Esophagus squamous epithelium (tissue), 5 donors: Measurements from ENCODE around the gene FBXO31. TPM values are rescaled to one million over a fixed set of nuclear protein-coding genes. Genes with fewer than 3 reads are reported as not detected.

ENCODE experiments used
- DNase-seq: peaks from one replicate; lab custom pipeline; 2025; lab: John Stamatoyannopoulos, UW
- H3K27ac ChIP-seq, 4 donors: fragments of 200-600 bp; sonication (generic); one replicate each; pipeline ENCODE4 v1.5.1; 2016 to 2019; ENCODE audit warnings: mild to moderate bottlenecking in 1 of 4
- H3K27me3 ChIP-seq, 4 donors: fragments of 200-600 bp; sonication (generic); 1 replicate in 3 of 4; 2 replicates in 1 of 4; pipeline versions ENCODE4 v1.5.1 to v1.6.0; 2017 to 2021; ENCODE audit warnings: antibody characterized with exemption in 1 of 4
- H3K36me3 ChIP-seq, 3 donors: fragments of 200-600 bp; sonication (generic); one replicate each; pipeline ENCODE4 v1.5.1; 2016 to 2019
- H3K4me1 ChIP-seq, 3 donors: fragments of 200-600 bp; sonication (generic); one replicate each; pipeline ENCODE4 v1.5.1; 2017 to 2019
- H3K4me3 ChIP-seq, 4 donors: fragments of 200-600 bp; sonication (generic); 1 replicate in 3 of 4; 2 replicates in 1 of 4; pipeline ENCODE4 v1.5.1; 2016 to 2019; ENCODE audit warnings: mild to moderate bottlenecking in 2 of 4, moderate library complexity in 1 of 4
- H3K9me3 ChIP-seq, 3 donors: fragments of 200-600 bp; sonication (generic); one replicate each; pipeline ENCODE4 v1.5.1; 2016 to 2019
- POLR2A ChIP-seq, 4 donors: fragments of 450-650 bp; IDR thresholded peaks; one replicate each; pipeline ENCODE4 v1.6.1; 2017; ENCODE audit warnings: antibody characterized with exemption in 4 of 4, mild to moderate bottlenecking in 4 of 4, moderate library complexity in 3 of 4
- WGBS, 2 donors: methylation state at CpG; one replicate each; pipeline ENCODE4 v1.1.5; 2018; 5-methylcytosine and 5-hydroxymethylcytosine counted together
- intact Hi-C: fragments of 100-400 bp; cut with DNase I; formaldehyde crosslinking; loops from one replicate; pipeline ENCODE4 v1.15.0; 2022
- total RNA-seq, 4 donors: library from RNA; depleted of rRNA; stranded (reverse); fragments of >200 nt; gene quantifications; one replicate each; pipeline ENCODE4 v1.1.0, GENCODE V29; 2016
- TF ChIP-seq, protein P1 (sequence below), 6 experiments: fragments of 450-650 bp in 4 of 6; fragments of 200-600 bp in 2 of 6; sonication (generic) in 2 of 6; IDR thresholded peaks; one replicate each; pipeline ENCODE4 v1.5.1; 2016 to 2019; ENCODE audit warnings: antibody characterized with exemption in 6 of 6, mild to moderate bottlenecking in 4 of 6, moderate library complexity in 4 of 6
- donor health status: DM: yes; HTN: yes; CAD: no.

The FBXO31 gene
- total RNA-seq, 4 donors from 2014 or later, result 18.3 to 43.7 (median 21.2) TPM

DNA sequence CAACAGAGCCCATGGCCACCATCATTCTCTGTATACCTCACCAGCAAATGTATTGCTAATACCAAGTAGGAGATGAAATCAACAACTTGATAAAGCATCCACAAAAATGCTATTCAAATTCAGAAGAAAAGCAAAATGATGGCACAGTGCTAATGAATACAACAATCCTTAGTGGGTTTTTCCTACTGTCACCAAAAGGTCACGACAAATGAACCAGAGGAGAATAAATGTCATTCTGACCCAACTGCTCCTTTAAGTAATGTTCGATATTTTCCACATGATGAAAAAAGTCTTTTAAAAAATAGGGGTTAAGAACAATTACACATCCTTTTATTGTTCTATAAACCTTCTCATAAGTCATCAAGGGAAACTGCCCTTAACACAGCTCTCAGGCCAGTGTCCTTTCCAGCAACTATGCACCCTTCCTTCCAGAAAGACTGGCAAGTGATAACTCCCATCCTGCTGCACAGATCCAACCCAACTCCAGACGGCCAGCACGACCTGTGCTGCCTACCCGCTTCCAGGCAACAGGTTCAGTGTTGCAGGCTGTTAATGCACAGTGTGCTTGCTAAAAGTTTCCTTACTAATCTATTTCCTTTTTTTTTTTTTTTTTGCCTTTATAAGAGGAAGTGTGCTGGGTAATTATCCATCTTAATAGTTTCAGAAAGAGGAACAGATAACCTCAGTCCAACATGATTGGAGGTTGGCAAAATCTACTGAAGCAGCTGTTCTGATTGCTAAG is 15.4 kb downstream of the FBXO31 start:
- DNase-seq, result no peak

GRCh38 chr16:87367529-87367928 is 16.0 kb downstream of the FBXO31 start:
- TF ChIP-seq POLR2A (IDR thresholded peaks at IDR 0.05), result no peak
- TF ChIP-seq, protein P1, sequence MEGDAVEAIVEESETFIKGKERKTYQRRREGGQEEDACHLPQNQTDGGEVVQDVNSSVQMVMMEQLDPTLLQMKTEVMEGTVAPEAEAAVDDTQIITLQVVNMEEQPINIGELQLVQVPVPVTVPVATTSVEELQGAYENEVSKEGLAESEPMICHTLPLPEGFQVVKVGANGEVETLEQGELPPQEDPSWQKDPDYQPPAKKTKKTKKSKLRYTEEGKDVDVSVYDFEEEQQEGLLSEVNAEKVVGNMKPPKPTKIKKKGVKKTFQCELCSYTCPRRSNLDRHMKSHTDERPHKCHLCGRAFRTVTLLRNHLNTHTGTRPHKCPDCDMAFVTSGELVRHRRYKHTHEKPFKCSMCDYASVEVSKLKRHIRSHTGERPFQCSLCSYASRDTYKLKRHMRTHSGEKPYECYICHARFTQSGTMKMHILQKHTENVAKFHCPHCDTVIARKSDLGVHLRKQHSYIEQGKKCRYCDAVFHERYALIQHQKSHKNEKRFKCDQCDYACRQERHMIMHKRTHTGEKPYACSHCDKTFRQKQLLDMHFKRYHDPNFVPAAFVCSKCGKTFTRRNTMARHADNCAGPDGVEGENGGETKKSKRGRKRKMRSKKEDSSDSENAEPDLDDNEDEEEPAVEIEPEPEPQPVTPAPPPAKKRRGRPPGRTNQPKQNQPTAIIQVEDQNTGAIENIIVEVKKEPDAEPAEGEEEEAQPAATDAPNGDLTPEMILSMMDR (IDR thresholded peaks at IDR 0.05), result no peak
- no peaks in the 10 kb centered on the region for H3K9me3 ChIP-seq
- H3K4me3 ChIP-seq, result no peak overlapping the region
- peaks cover 4 to 91% (median 26%) of the 10 kb centered on the region in 3 donors for H3K4me1 ChIP-seq
- WGBS, 2 donors, result 86 to 89% methylated on average over 8 to 9 of the region's 9 CpGs
- H3K27me3 ChIP-seq, result no peaks in the 10 kb centered on the region
- peaks cover 0 to 39% (median 0%) of the 10 kb centered on the region in 3 donors for H3K36me3 ChIP-seq
- intact Hi-C loops, result no loop called here
- no peak for DNase-seq
- H3K27ac ChIP-seq, result peak overlapping the region in 2 of 4 donors; percentile 5 to 23

More for the DNA sequence above, 15.4 kb downstream of the FBXO31 start:
- Histone ChIP-seq H3K4me3 (no peak overlapping the region), H3K36me3 (peaks cover 0 to 40% (median 0%) of the 10 kb centered on the region in 3 donors), H3K4me1 (peaks cover 4 to 84% (median 25%) of the 10 kb centered on the region in 3 donors), H3K9me3 (no peaks in the 10 kb centered on the region), H3K27ac (peak overlapping the region in 2 of 4 donors; percentile 12 to 41), H3K27me3 (no peaks in the 10 kb centered on the region)
- intact Hi-C loops, result no loop called here
- TF ChIP-seq, protein P1 (IDR thresholded peaks at IDR 0.05), result no peak
- TF ChIP-seq POLR2A (IDR thresholded peaks at IDR 0.05), result no peak
- WGBS, 2 donors, result 65 to 76% methylated on average over 5 of the region's 5 CpGs

- Histone ChIP-seq H3K4me3 (no peak overlapping the region), H3K27me3 (no peaks in the 10 kb centered on the region), H3K9me3 (no peaks in the 10 kb centered on the region), H3K4me1 (peaks cover 4 to 90% (median 26%) of the 10 kb centered on the region in 3 donors), H3K36me3 (peaks cover 0 to 45% (median 0%) of the 10 kb centered on the region in 3 donors), H3K27ac (peak overlapping the region in 2 of 4 donors; percentile 5 to 23)
- intact Hi-C loops, result no loop called here
- DNase-seq, result no peak
- no peak for TF ChIP-seq POLR2A (IDR thresholded peaks at IDR 0.05)
- TF ChIP-seq, protein P1 (IDR thresholded peaks at IDR 0.05), result no peak
- WGBS, 2 donors, result 90 to 92% methylated on average over 1 of the region's 1 CpG
These were observed 16.6 kb downstream of the FBXO31 start for GRCh38 chr16:87366930-87367329.

DNA sequence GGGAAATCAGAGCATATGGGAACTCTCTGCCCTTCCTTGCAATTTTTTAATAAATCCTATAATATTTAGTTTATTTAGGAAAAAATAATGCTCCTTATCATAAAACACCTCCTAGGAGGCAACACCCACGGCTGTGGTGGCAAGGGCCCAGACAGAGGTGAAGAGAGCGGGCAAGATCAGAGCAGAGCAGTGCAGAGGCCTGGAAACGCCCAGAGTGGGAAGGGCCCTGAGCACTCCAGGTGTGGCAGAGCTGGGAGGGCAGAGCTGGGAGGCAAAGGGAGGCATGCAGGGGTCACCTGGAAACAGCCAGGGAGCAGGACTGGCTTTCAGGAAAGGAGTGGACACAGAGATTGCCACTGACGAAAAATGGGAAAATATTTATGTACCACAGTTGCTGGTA is 17.3 kb downstream of the FBXO31 start:
- no peak for DNase-seq
- intact Hi-C loops, result no loop called here
- Histone ChIP-seq H3K9me3 (no peaks in the 10 kb centered on the region), H3K27me3 (no peaks in the 10 kb centered on the region), H3K4me3 (no peak overlapping the region), H3K27ac (no peak overlapping the region), H3K4me1 (peaks cover 4 to 84% (median 26%) of the 10 kb centered on the region in 3 donors), H3K36me3 (peaks cover 0 to 52% (median 4%) of the 10 kb centered on the region in 3 donors)
- no peak for TF ChIP-seq POLR2A (IDR thresholded peaks at IDR 0.05)
- TF ChIP-seq, protein P1 (IDR thresholded peaks at IDR 0.05), result no peak
- 53 to 72% methylated on average over 4 of the region's 4 CpGs for WGBS, 2 donors

DNA sequence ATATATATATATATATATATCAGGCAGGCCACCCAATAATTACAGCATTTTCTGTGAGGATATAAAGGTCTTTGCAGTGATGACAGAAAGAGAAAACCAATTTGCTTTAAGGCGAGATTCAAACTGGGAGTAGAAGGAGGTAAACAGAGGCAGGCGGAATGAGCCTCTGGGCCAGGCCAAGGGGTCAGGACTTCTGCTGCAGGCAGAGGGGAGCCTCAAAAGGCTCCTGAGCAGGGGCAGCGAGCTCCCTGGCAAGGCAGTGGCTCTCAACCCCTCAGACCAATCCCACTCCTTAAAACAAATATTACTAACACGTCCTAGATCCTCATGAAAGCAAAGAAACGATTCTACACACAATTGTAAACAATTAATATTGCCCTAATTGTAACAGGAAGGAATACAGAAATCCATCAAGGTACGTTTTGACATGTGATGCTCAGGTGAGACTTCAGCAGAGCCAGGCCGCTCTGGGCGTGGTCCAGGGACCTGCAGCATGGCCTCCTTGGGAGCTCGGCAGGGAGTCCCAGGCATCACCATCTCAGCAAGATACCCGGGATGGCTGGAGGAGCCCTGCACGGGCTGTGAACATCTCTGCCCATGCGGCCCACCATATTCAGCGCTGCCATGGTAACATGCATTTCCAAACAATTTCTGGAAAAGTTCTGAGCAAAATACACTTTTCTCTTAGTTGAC is 18.4 kb downstream of the FBXO31 start:
- TF ChIP-seq, protein P1 (IDR thresholded peaks at IDR 0.05), result no peak
- TF ChIP-seq POLR2A (IDR thresholded peaks at IDR 0.05), result no peak
- peaks cover 4 to 73% (median 21%) of the 10 kb centered on the region in 3 donors for H3K4me1 ChIP-seq
- peaks cover 0 to 62% (median 7%) of the 10 kb centered on the region in 3 donors for H3K36me3 ChIP-seq
- H3K9me3 ChIP-seq, result no peaks in the 10 kb centered on the region
- intact Hi-C loops, result no loop called here
- peak overlapping the region in 1 of 4 donors; percentile 40 for H3K27ac ChIP-seq
- WGBS, 2 donors, result 83 to 86% methylated on average over 12 to 13 of the region's 13 CpGs
- DNase-seq, result no peak
- H3K27me3 ChIP-seq, result no peaks in the 10 kb centered on the region
- no peak overlapping the region for H3K4me3 ChIP-seq
